ENCODE results near the gene TMF1. TPM values are rescaled to one million over a fixed set of nuclear protein-coding genes. Genes with fewer than 3 reads are reported as not detected.

TMF1 gene
- total and polyA plus RNA-seq, 2 experiments from 2014 or later: 15.8 to 21.3 TPM

- TF ChIP-seq NANOG (IDR thresholded peaks at IDR 0.05; ENCODE audit: borderline replicate concordance): no peak
- TF ChIP-seq STAT1 (IDR thresholded peaks at IDR 0.05; ENCODE audit: unreplicated experiment): no peak
- TF ChIP-seq ZNF331 (CRISPR knock-in tag; IDR thresholded peaks at IDR 0.05; ENCODE audit: low read depth): no peak
- TF ChIP-seq ETS1 (IDR thresholded peaks at IDR 0.05): no peak
- no peak for TF ChIP-seq EZH2 (IDR thresholded peaks at IDR 0.05; ENCODE audit: low read depth, unreplicated experiment)
- no peak for TF ChIP-seq JUNB (IDR thresholded peaks at IDR 0.05; ENCODE audit: unreplicated experiment)
- TF ChIP-seq POLR2AphosphoS5 (IDR thresholded peaks at IDR 0.05; ENCODE audit: low read depth): no peak
- no peak for TF ChIP-seq EZH2phosphoT487 (IDR thresholded peaks at IDR 0.05; ENCODE audit: unreplicated experiment)
- TF ChIP-seq CTCF (conservative IDR thresholded peaks at IDR 0.05; ENCODE audit: low read depth in 2 of 2): no peak
- TF ChIP-seq ZNF114 (CRISPR knock-in tag; IDR thresholded peaks at IDR 0.05): no peak
- no peak for TF ChIP-seq CREB1 (CRISPR knock-in tag; IDR thresholded peaks at IDR 0.05; ENCODE audit: low read depth)
These were observed 36.0 kb downstream of the TMF1 start (continued) for GRCh38 chr3:69016102-69016501.

- Mint-ChIP-seq H3K4me3 (peak overlapping the region; percentile 72), H3K27ac (no peak overlapping the region), H3K36me3 (ENCODE audit: low read depth) (peaks cover 11% of the 10 kb centered on the region; the same call in 2 of the 3 replicates), H3K27me3 (ENCODE audit: insufficient read depth, low read depth, poor library complexity) (peaks cover 15% of the 10 kb centered on the region), H3K9me3 (no peaks in the 10 kb centered on the region), H3K4me1 (peaks cover 54% of the 10 kb centered on the region)
- DNase-seq (ENCODE audit: low spot score): no peak
- H4K20me1 ChIP-seq (replicated peaks; ENCODE audit: insufficient read depth): no peaks in the 10 kb centered on the region
- H3K9me2 ChIP-seq (ENCODE audit: insufficient read depth): no peaks in the 10 kb centered on the region
- H3K4me1 ChIP-seq (ENCODE audit: insufficient read depth): peaks cover 41% of the 10 kb centered on the region
- no peak overlapping the region for H3K27ac ChIP-seq (ENCODE audit: low read depth)
- no peaks in the 10 kb centered on the region for H3K36me3 ChIP-seq (ENCODE audit: insufficient read depth)
- H3K4me2 ChIP-seq: peak overlapping the region; percentile 69
- H3K79me2 ChIP-seq (replicated peaks; ENCODE audit: insufficient read depth): no peaks in the 10 kb centered on the region
- no peak for TF ChIP-seq REST (IDR thresholded peaks at IDR 0.05; ENCODE audit: unreplicated experiment)
- TF ChIP-seq STAT1 (IDR thresholded peaks at IDR 0.05; ENCODE audit: unreplicated experiment): no peak
- no peaks in the 10 kb centered on the region for H3F3A ChIP-seq (replicated peaks; ENCODE audit: low read depth)
- peaks cover 5% of the 10 kb centered on the region; the same call in 1 of the 2 replicates for H3K27me3 ChIP-seq (ENCODE audit: insufficient read depth)
- ATAC-seq: no peak
- no peak overlapping the region for H2AFZ ChIP-seq
- peak overlapping the region; percentile 56 for H3K4me3 ChIP-seq
These were observed 38.0 kb downstream of the TMF1 start for GRCh38 chr3:69014022-69014580.

Measured in GM23338 (cell line).